ENCODE results near the gene MLLT10. TPM values are rescaled to one million over a fixed set of nuclear protein-coding genes. Genes with fewer than 3 reads are reported as not detected.

The MLLT10 gene
- total RNA-seq, 1 experiment from 2014 or later: 7.9 TPM

DNA sequence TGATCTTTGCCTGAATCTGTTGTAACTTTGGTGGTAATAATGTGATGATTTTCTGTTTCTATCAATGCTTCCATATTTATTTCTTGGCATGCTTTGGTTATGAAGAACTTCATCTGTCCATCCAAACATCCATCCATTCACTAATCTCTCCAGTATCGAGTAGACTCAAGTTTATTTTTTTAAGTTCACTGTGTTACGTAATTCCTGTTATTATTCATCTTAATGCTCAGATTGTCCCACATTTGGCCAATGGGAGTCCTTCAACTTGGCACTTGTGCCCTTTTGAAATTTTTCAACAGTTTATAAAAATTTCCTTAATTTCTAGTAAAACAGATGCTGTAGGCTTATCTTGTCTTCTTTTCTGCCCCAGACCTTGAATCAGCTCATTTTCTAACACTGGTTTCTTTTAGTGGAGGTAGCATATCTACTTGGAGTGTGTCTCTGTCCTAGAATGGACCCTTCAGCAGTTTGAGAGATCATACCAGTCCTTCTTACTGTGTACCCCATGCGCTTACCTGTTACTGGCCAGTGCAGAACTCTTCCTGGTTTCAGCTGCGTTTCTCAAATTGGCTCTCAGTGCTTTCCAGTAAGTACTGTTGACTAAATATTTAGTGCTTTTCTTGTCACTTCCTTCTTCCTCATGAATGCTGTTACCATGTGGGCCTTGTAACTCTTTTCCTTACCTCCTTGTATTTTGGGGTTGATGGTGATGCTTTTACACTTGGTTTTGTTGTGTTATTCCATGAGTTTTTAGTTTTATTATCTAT lies 100.8 kb downstream of the MLLT10 start:
- no peak for DNase-seq (ENCODE audit: low spot score)

DNA sequence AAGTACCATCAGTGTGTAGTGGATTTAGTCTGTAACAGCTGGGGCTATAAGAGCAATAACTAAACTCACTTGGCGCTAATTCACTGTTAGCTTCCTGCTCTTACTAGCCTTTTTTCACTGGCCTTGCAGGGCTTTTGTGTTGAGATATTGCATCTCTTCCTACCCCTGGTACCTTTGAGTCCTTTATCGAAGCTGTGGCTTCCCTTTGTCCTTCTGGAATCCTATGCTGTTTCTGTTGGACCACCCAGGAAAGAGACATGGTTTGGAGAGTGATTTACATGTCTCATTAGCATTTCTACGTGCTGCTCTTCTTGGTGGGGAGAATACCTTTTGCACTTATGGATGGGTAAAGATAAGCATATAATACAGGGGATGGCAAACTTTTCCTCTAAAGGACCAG lies 103.8 kb downstream of the MLLT10 start:
- no peak for DNase-seq (ENCODE audit: low spot score)

DNA sequence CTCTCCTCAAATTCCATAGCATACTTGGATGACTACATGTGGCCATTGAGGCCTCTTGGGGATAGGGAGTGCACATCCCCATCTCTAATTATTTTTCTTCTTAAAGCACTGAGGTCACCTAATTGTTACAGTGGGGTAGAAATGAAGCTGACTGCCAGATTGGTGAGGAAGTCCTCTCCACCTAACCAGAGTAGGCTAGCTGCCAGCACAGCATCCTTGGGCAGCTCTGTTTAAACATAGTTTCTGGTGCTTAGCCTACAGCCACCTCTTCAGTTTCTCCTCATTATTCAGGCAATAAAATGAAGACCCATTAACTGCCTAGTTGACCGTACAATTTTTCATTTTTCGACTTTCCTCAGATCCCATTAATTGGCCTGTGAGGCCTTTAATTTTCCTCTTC lies 104.6 kb downstream of the MLLT10 start:
- DNase-seq (ENCODE audit: low spot score): no peak

- no peak for DNase-seq (ENCODE audit: low spot score)
Observed at GRCh38 chr10:21648040-21648439, 114.0 kb downstream of the MLLT10 start.

- DNase-seq (ENCODE audit: low spot score): no peak
Observed at GRCh38 chr10:21649454-21649872, 115.4 kb downstream of the MLLT10 start.

GRCh38 chr10:21650353-21650752 lies 116.3 kb downstream of the MLLT10 start:
- DNase-seq (ENCODE audit: low spot score): no peak

DNA sequence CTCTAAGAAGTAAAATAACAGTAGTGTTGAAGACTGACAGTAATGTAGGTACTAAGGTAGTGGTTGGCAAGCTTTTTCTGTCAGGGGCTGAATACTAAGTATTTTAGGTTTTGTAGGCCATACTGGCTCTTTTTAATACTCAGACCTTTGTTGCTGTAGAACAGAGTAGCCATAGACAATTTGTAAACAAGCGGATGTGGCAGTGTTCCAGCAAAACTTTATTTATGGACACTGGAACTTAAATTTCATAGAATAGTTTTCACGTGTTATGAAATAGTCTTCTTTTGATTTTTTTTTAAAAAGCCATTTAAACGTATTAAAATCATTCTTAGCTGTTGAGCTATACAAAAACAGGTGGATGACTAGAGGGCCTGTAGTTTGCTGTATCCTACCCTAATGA lies 121.2 kb downstream of the MLLT10 start:
- DNase-seq (ENCODE audit: low spot score): no peak

- no peak for DNase-seq (ENCODE audit: low spot score)
Observed at GRCh38 chr10:21655687-21656086, 121.7 kb downstream of the MLLT10 start.

GRCh38 chr10:21661087-21661486 lies 127.1 kb downstream of the MLLT10 start:
- no peak for DNase-seq (ENCODE audit: low spot score)

DNA sequence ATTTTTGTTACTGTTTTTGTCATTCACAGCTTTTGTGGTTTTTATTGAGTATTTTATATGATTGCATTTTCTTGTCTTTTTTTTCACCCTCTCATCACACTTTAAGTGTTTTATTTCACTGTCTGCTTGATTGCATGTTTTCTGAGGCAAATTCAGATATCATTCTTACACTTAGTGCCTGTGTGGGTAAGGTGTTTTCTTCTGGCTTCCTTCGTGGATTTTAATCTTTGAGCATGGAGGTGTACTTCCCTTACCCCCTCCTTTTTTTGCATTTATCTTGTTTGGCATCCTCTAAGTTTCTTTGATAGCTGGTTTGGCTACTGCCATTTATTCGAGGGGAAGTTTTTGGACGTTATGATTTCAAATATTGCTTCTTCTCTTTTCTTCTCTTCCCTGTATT lies 127.9 kb downstream of the MLLT10 start:
- DNase-seq (ENCODE audit: low spot score): no peak

DNA sequence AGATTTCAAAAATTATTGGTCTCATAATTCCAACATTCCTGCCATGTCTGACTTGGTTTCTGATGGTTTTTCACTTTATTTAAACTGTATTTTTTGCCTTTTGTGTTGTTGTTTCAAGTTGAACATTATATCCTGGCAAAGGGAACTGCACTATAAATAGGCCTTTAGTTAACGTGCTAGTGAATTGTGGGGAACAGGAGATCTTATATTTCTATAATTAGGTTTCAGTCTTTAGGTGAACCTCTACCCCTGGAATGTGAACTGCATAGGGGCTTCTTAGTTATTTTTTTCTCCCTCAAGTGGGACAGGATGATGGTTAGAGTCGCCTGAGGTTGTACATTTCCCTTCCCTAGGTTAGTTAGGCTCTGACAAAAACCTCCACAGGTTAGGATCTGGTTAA lies 128.6 kb downstream of the MLLT10 start:
- DNase-seq (ENCODE audit: low spot score): no peak

DNA sequence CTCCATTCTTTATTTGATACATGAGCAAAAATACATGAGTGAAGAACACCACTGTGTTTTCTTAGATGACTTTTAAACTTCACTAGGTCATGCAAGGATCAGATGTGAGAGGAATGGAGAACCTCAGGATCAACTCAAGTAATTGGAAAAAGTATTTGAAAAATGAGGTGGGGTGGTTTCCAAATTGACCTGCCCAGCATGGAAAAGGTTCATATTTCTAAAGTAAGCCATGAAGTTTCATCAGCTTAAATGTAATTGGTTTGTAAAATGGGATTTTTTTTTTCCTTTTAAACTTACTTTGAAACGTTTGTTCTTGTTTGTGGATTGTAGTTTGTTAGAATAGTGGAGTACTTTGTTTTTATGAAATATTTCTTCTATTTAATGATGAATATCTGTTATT lies 134.8 kb downstream of the MLLT10 start:
- DNase-seq (ENCODE audit: low spot score): no peak

DNA sequence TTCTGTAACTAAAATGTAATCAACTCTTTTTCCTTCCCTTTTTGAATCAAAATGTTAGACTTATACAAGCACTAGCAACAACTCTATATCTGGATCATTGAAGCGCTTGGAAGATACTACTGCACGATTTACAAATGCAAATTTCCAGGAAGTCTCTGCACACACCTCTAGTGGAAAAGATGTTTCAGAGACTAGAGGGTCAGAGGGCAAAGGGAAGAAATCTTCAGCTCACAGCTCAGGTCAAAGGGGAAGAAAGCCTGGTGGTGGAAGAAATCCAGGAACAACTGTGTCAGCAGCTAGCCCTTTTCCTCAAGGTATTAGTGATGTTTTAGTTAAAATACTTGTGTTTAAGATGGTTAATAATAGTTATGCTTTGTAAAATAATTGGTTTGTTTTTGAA lies 136.4 kb downstream of the MLLT10 start:
- DNase-seq (ENCODE audit: low spot score): no peak

GRCh38 chr10:21673668-21674067 lies 139.6 kb downstream of the MLLT10 start:
- DNase-seq (ENCODE audit: low spot score): no peak

GRCh38 chr10:21675157-21675796 lies 141.2 kb downstream of the MLLT10 start:
- DNase-seq (ENCODE audit: low spot score): peak; percentile 5

DNA sequence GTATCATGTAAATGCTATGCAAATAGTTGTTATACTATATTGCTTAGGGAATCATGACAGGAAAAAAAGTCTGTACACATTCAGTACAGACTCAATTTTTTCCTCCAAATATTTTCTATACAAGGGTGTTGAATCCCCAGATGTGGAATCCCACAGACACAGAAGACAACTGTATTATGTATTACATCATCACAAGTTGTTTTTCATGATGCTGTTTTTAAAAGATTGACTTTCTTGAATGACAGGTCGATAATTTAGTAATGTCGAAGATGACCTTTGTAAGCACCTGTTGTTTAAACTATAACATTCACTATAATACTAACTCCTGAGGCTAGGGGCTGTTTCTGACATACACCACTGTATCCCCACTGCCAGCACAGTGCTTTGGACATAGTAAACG lies 143.5 kb downstream of the MLLT10 start:
- no peak for DNase-seq (ENCODE audit: low spot score)

- no peak for DNase-seq (ENCODE audit: low spot score)
Observed at GRCh38 chr10:21681156-21681555, 147.1 kb downstream of the MLLT10 start.

DNA sequence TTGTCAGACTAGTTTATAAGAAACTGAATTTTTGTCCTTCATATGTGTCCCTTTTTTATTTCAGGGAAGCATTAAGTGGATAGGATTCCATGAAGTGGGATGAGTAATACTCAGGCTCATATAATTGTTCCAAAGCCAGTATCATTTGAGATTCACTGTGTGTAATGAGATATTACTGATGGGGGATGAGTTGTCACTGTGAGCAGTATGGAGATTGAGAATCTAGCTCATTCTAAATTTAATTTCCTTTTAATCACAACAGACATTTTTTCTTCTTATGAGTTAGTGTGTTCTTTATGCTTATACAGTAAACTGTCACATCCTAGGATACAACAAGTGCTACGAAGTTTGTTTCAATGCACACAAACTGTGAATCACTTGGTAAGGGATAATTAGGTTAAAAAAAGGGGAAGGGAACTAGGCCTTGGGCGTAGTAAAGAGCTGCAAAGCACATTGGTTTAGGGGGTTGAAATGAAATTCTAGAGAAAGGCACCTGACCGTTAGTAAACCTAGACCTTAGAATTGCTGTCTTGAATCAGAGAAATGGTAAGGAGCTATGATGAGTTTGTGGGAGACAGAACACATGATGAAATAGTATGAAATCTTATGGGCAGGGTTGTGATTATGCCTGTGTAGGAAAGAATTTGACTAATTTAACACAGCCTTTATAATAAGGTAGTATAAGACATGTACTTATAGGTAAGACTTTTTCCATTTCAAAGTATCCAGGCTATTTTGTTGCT lies 153.4 kb downstream of the MLLT10 start:
- no peak for DNase-seq (ENCODE audit: low spot score)

GRCh38 chr10:21688009-21688332 lies 153.9 kb downstream of the MLLT10 start:
- no peak for DNase-seq (ENCODE audit: low spot score)

- DNase-seq (ENCODE audit: low spot score): no peak
Observed at GRCh38 chr10:21688870-21689269, 154.8 kb downstream of the MLLT10 start.

- DNase-seq (ENCODE audit: low spot score): no peak
Observed at GRCh38 chr10:21689881-21690280, 155.8 kb downstream of the MLLT10 start.

GRCh38 chr10:21692916-21693315 lies 158.9 kb downstream of the MLLT10 start:
- DNase-seq (ENCODE audit: low spot score): no peak

GRCh38 chr10:21693418-21693817 lies 159.4 kb downstream of the MLLT10 start:
- no peak for DNase-seq (ENCODE audit: low spot score)
